GM23338 (cell line): ENCODE data around the gene MAP2K6. TPM values are rescaled to one million over a fixed set of nuclear protein-coding genes. Genes with fewer than 3 reads are reported as not detected.

ENCODE experiments used
- ATAC-seq: fragments of 200-7000 bp; cut with Tn5 transposase; 3 replicates; pipeline ENCODE4 v1.9.1; 2020
- DNase-seq: peaks from one replicate; pipeline ENCODE4 v3.0.0-alpha.2; 2015; ENCODE audit warnings: low spot score
- H2AFZ ChIP-seq: fragments of 200-600 bp; sonication (generic); 2 replicates; pipeline ENCODE4 v1.8.0; 2016; ENCODE audit warnings: antibody characterized with exemption, mild to moderate bottlenecking, moderate library complexity
- H3F3A ChIP-seq: fragments of 200-600 bp; sonication (generic); replicated peaks from 2 replicates; pipeline ENCODE4 v1.8.0; 2017; ENCODE audit warnings: antibody characterized with exemption, mixed run types, low read depth
- H3K27ac ChIP-seq: fragments of 200-600 bp; sonication (generic); 2 replicates; pipeline ENCODE4 v1.6.1; 2016; ENCODE audit warnings: low read depth
- H3K27me3 ChIP-seq: fragments of 200-600 bp; sonication (generic); 2 replicates; pipeline ENCODE4 v1.8.0; 2016; ENCODE audit warnings: mild to moderate bottlenecking, mixed run types, moderate library complexity; ENCODE audit not compliant: insufficient read depth
- H3K36me3 ChIP-seq: fragments of 200-600 bp; sonication (generic); 2 replicates; pipeline ENCODE4 v1.8.0; 2016; ENCODE audit warnings: mild to moderate bottlenecking; ENCODE audit not compliant: insufficient read depth
- H3K4me1 ChIP-seq: fragments of 200-600 bp; sonication (generic); 2 replicates; pipeline ENCODE4 v1.8.0; 2016; ENCODE audit warnings: mild to moderate bottlenecking, moderate library complexity; ENCODE audit not compliant: insufficient read depth
- H3K4me2 ChIP-seq: fragments of 200-600 bp; sonication (generic); 2 replicates; pipeline ENCODE4 v1.7.1; 2017; ENCODE audit warnings: mixed run types
- H3K4me3 ChIP-seq: fragments of 200-600 bp; sonication (generic); 2 replicates; pipeline ENCODE4 v1.6.1; 2016; ENCODE audit warnings: mixed run types
- H3K79me2 ChIP-seq: fragments of 200-600 bp; sonication (generic); replicated peaks from 2 replicates; pipeline ENCODE4 v1.8.0; 2017; ENCODE audit warnings: mild to moderate bottlenecking; ENCODE audit not compliant: insufficient read depth
- H3K9me2 ChIP-seq: fragments of 200-600 bp; sonication (generic); 2 replicates; pipeline ENCODE4 v1.8.0; 2017; ENCODE audit not compliant: insufficient read depth
- H4K20me1 ChIP-seq: fragments of 200-600 bp; sonication (generic); replicated peaks from 2 replicates; pipeline ENCODE4 v1.8.0; 2017; ENCODE audit warnings: mild to moderate bottlenecking; ENCODE audit not compliant: insufficient read depth
- H3K27ac Mint-ChIP-seq: 2 replicates; pipeline ENCODE4 v1.8.0; 2020; ENCODE audit warnings: inconsistent platforms, mild to moderate bottlenecking, moderate library complexity, mixed read lengths
- H3K27me3 Mint-ChIP-seq: 3 replicates; pipeline ENCODE4 v1.8.0; 2022; ENCODE audit warnings: low read depth, mild to moderate bottlenecking, moderate library complexity, mixed read lengths, inconsistent platforms; ENCODE audit not compliant: insufficient read depth, poor library complexity
- H3K36me3 Mint-ChIP-seq: 3 replicates; pipeline ENCODE4 v1.8.0; 2021; ENCODE audit warnings: low read depth, mild to moderate bottlenecking, inconsistent platforms, moderate library complexity, mixed read lengths
- H3K4me1 Mint-ChIP-seq: 3 replicates; pipeline ENCODE4 v1.8.0; 2020; ENCODE audit warnings: mild to moderate bottlenecking, inconsistent platforms, mixed read lengths
- H3K4me3 Mint-ChIP-seq: 3 replicates; pipeline ENCODE4 v1.8.0; 2021; ENCODE audit warnings: moderate library complexity, mild to moderate bottlenecking, inconsistent platforms, mixed read lengths
- H3K9me3 Mint-ChIP-seq: 3 replicates; pipeline ENCODE4 v1.8.0; 2020; ENCODE audit warnings: moderate library complexity, mild to moderate bottlenecking, inconsistent platforms, mixed read lengths
- CREB1 ChIP-seq: fragments of 250-450 bp; sonication (Bioruptor Pico); IDR thresholded peaks from 2 replicates; pipeline ENCODE4 v1.5.0; 2020; ENCODE audit warnings: low read depth, mild to moderate bottlenecking, moderate library complexity
- CTCF ChIP-seq, 2 experiments: fragments of 200-600 bp in 1 of 2; sonication (generic) in 1 of 2; conservative IDR thresholded peaks; 2 replicates each; pipeline versions ENCODE4 v1.5.1 to v1.6.1; 2016 to 2017; ENCODE audit warnings: antibody characterized with exemption in 2 of 2, low read depth in 2 of 2, mild to moderate bottlenecking in 2 of 2, moderate library complexity in 1 of 2
- EZH2 ChIP-seq: fragments of 200-600 bp; sonication (generic); IDR thresholded peaks from one replicate; pipeline ENCODE4 v1.8.0; 2017; ENCODE audit warnings: antibody characterized with exemption, mild to moderate bottlenecking, low read depth; ENCODE audit not compliant: unreplicated experiment
- EZH2phosphoT487 ChIP-seq: fragments of 200-600 bp; sonication (generic); IDR thresholded peaks from one replicate; pipeline ENCODE4 v1.8.1; 2018; ENCODE audit warnings: antibody characterized with exemption; ENCODE audit not compliant: unreplicated experiment
- NANOG ChIP-seq: IDR thresholded peaks from 2 replicates; pipeline ENCODE4 v1.6.1; 2016; ENCODE audit warnings: antibody characterized with exemption, borderline replicate concordance
- POLR2AphosphoS5 ChIP-seq: IDR thresholded peaks from 2 replicates; pipeline ENCODE4 v1.6.1; 2016; ENCODE audit warnings: antibody characterized with exemption, low read depth
- REST ChIP-seq: IDR thresholded peaks from one replicate; pipeline ENCODE4 v1.6.1; 2018; ENCODE audit warnings: antibody characterized with exemption; ENCODE audit not compliant: unreplicated experiment
- ZNF114 ChIP-seq: fragments of 250-450 bp; sonication (Bioruptor Pico); IDR thresholded peaks from 2 replicates; pipeline ENCODE4 v1.5.0; 2020; ENCODE audit warnings: mild to moderate bottlenecking, moderate library complexity
- ZNF331 ChIP-seq: fragments of 250-450 bp; sonication (Bioruptor Pico); IDR thresholded peaks from 2 replicates; pipeline ENCODE4 v1.5.0; 2020; ENCODE audit warnings: low read depth, mild to moderate bottlenecking, moderate library complexity
- polyA plus RNA-seq: library from polyadenylated mRNA; unstranded; fragments of >200 nt; fragmentation: Nextera tagmentation; extraction: Ambion mirVana; gene quantifications from 2 replicates; pipeline ENCODE4 v1.2.1, GENCODE V29; 2016
- total RNA-seq: library from RNA; depleted of rRNA; stranded (reverse); fragments of >200 nt; shearing (Covaris generic); gene quantifications from 2 replicates; pipeline ENCODE4 v1.2.3, GENCODE V29; 2014
- TF ChIP-seq, protein P1 (sequence below): fragments of 250-450 bp; sonication (Bioruptor Pico); IDR thresholded peaks from 2 replicates; pipeline ENCODE4 v1.5.0; 2020; ENCODE audit warnings: mild to moderate bottlenecking, moderate library complexity

MAP2K6 gene
- total and polyA plus RNA-seq, 2 experiments from 2014 or later: 26.3 to 31.1 TPM

DNA sequence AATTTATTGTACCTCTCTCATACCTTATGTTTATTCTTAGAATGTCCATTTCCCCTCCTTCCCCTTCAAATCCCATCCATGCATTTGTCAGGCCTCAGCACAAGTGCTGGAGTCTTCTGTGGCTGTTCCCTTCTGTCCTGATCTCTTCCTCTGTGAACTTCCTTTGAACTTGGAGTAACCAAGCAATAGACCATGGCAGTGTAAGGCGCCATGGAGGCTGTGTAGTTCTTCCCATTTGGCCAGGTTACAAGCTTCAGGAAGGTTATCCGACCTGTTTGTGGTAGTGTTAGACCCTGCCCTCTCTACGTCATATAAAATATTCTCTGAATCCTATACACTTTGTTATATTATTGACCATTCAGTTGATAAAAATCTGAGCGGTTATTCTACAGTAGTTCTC, 28.6 kb downstream of the MAP2K6 start (continued):
- TF ChIP-seq CTCF (conservative IDR thresholded peaks at IDR 0.05; ENCODE audit: low read depth in 2 of 2) (no peak), REST (no peak)

GRCh38 chr17:69444023-69444422, 29.5 kb downstream of the MAP2K6 start:
- peaks cover 54% of the 10 kb centered on the region for H3K4me1 ChIP-seq
- H3K4me3 Mint-ChIP-seq: no peak overlapping the region
- TF ChIP-seq, protein P1, sequence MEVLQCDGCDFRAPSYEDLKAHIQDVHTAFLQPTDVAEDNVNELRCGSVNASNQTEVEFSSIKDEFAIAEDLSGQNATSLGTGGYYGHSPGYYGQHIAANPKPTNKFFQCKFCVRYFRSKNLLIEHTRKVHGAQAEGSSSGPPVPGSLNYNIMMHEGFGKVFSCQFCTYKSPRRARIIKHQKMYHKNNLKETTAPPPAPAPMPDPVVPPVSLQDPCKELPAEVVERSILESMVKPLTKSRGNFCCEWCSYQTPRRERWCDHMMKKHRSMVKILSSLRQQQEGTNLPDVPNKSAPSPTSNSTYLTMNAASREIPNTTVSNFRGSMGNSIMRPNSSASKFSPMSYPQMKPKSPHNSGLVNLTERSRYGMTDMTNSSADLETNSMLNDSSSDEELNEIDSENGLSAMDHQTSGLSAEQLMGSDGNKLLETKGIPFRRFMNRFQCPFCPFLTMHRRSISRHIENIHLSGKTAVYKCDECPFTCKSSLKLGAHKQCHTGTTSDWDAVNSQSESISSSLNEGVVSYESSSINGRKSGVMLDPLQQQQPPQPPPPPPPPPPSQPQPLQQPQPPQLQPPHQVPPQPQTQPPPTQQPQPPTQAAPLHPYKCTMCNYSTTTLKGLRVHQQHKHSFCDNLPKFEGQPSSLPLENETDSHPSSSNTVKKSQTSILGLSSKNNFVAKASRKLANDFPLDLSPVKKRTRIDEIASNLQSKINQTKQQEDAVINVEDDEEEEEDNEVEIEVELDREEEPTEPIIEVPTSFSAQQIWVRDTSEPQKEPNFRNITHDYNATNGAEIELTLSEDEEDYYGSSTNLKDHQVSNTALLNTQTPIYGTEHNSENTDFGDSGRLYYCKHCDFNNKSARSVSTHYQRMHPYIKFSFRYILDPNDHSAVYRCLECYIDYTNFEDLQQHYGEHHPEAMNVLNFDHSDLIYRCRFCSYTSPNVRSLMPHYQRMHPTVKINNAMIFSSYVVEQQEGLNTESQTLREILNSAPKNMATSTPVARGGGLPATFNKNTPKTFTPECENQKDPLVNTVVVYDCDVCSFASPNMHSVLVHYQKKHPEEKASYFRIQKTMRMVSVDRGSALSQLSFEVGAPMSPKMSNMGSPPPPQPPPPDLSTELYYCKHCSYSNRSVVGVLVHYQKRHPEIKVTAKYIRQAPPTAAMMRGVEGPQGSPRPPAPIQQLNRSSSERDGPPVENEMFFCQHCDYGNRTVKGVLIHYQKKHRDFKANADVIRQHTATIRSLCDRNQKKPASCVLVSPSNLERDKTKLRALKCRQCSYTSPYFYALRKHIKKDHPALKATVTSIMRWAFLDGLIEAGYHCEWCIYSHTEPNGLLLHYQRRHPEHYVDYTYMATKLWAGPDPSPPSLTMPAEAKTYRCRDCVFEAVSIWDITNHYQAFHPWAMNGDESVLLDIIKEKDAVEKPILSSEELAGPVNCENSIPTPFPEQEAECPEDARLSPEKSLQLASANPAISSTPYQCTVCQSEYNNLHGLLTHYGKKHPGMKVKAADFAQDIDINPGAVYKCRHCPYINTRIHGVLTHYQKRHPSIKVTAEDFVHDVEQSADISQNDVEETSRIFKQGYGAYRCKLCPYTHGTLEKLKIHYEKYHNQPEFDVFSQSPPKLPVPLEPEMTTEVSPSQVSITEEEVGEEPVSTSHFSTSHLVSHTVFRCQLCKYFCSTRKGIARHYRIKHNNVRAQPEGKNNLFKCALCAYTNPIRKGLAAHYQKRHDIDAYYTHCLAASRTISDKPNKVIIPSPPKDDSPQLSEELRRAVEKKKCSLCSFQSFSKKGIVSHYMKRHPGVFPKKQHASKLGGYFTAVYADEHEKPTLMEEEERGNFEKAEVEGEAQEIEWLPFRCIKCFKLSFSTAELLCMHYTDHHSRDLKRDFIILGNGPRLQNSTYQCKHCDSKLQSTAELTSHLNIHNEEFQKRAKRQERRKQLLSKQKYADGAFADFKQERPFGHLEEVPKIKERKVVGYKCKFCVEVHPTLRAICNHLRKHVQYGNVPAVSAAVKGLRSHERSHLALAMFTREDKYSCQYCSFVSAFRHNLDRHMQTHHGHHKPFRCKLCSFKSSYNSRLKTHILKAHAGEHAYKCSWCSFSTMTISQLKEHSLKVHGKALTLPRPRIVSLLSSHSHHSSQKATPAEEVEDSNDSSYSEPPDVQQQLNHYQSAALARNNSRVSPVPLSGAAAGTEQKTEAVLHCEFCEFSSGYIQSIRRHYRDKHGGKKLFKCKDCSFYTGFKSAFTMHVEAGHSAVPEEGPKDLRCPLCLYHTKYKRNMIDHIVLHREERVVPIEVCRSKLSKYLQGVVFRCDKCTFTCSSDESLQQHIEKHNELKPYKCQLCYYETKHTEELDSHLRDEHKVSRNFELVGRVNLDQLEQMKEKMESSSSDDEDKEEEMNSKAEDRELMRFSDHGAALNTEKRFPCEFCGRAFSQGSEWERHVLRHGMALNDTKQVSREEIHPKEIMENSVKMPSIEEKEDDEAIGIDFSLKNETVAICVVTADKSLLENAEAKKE (CRISPR knock-in tag): no peak
- no peak for TF ChIP-seq EZH2
- TF ChIP-seq NANOG: no peak
- TF ChIP-seq REST: no peak
- TF ChIP-seq EZH2phosphoT487: no peak
- TF ChIP-seq ZNF114 (CRISPR knock-in tag): no peak
- no peak for TF ChIP-seq CREB1
- no peak for TF ChIP-seq POLR2AphosphoS5
- TF ChIP-seq ZNF331 (CRISPR knock-in tag): no peak

More at GRCh38 chr17:69444023-69444422, 29.5 kb downstream of the MAP2K6 start:
- no peak for DNase-seq
- peaks cover 7% of the 10 kb centered on the region; the same call in 1 of the 3 replicates for H3K36me3 Mint-ChIP-seq
- H3K27me3 Mint-ChIP-seq: peaks cover 9% of the 10 kb centered on the region
- no peak overlapping the region for H3K4me3 ChIP-seq
- H3K79me2 ChIP-seq: peaks cover 77% of the 10 kb centered on the region
- peaks cover 2% of the 10 kb centered on the region; the same call in 1 of the 2 replicates for H3K9me2 ChIP-seq
- peaks cover 11% of the 10 kb centered on the region for H3F3A ChIP-seq
- no peak overlapping the region for H2AFZ ChIP-seq
- no peak overlapping the region for H3K27ac ChIP-seq
- H3K27me3 ChIP-seq: no peaks in the 10 kb centered on the region
- no peak overlapping the region for H3K4me2 ChIP-seq
- peaks cover 37% of the 10 kb centered on the region for H3K4me1 Mint-ChIP-seq
- no peaks in the 10 kb centered on the region for H3K36me3 ChIP-seq
- no peaks in the 10 kb centered on the region for H4K20me1 ChIP-seq
- no peak for ATAC-seq
- no peak overlapping the region for H3K27ac Mint-ChIP-seq
- H3K9me3 Mint-ChIP-seq: no peaks in the 10 kb centered on the region; the same call in 2 of the 3 replicates
